ENCODE measurements around the gene CFAP97.
"Not testable (repeated sequence)": the region's sequence is repeated elsewhere in the genome, so short reads cannot be mapped to it uniquely, and the experiment has no call there.

The CFAP97 gene

GRCh38 chr4:185218312-185218711, 14.5 kb upstream of the CFAP97 start:
- H3K9me3 Mint-ChIP-seq: no peaks in the 10 kb centered on the region
- DNase-seq (ENCODE audit: low spot score in 2 of 2): no peak
- H3K36me3 Mint-ChIP-seq (ENCODE audit: insufficient read depth): peaks cover 1% of the 10 kb centered on the region
- ATAC-seq (replicated peaks; ENCODE audit: extremely low read depth, poor library complexity, severe bottlenecking): no peak
- H3K4me1 Mint-ChIP-seq: peaks cover 39% of the 10 kb centered on the region
- no peaks in the 10 kb centered on the region for H3K27me3 Mint-ChIP-seq
- no peak overlapping the region for H3K27ac Mint-ChIP-seq (ENCODE audit: low read depth)
- H3K4me3 Mint-ChIP-seq: no peak overlapping the region

GRCh38 chr4:185217408-185217975, 13.7 kb upstream of the CFAP97 start:
- peaks cover 4% of the 10 kb centered on the region for H3K36me3 Mint-ChIP-seq (ENCODE audit: insufficient read depth)
- no peak for DNase-seq (ENCODE audit: low spot score in 2 of 2)
- H3K9me3 Mint-ChIP-seq: no peaks in the 10 kb centered on the region
- no peak overlapping the region for H3K4me3 Mint-ChIP-seq
- peaks cover 44% of the 10 kb centered on the region for H3K4me1 Mint-ChIP-seq
- no peak for ATAC-seq (replicated peaks; ENCODE audit: extremely low read depth, poor library complexity, severe bottlenecking)
- no peaks in the 10 kb centered on the region for H3K27me3 Mint-ChIP-seq
- no peak overlapping the region for H3K27ac Mint-ChIP-seq (ENCODE audit: low read depth)

- Mint-ChIP-seq H3K4me3 (no peak overlapping the region), H3K27me3 (no peaks in the 10 kb centered on the region), H3K9me3 (no peaks in the 10 kb centered on the region), H3K4me1 (peaks cover 51% of the 10 kb centered on the region), H3K27ac (ENCODE audit: low read depth) (no peak overlapping the region), H3K36me3 (ENCODE audit: insufficient read depth) (peaks cover 5% of the 10 kb centered on the region)
- ATAC-seq (replicated peaks; ENCODE audit: extremely low read depth, poor library complexity, severe bottlenecking) (no peak), DNase-seq (ENCODE audit: low spot score in 2 of 2) (no peak)
Measured at GRCh38 chr4:185215261-185215660, 11.5 kb upstream of the CFAP97 start.

GRCh38 chr4:185213877-185214276, 10.1 kb upstream of the CFAP97 start:
- no peak for ATAC-seq (replicated peaks; ENCODE audit: extremely low read depth, poor library complexity, severe bottlenecking)
- Mint-ChIP-seq H3K4me1 (peaks cover 48% of the 10 kb centered on the region), H3K27ac (ENCODE audit: low read depth) (no peak overlapping the region), H3K4me3 (no peak overlapping the region), H3K27me3 (no peaks in the 10 kb centered on the region), H3K36me3 (ENCODE audit: insufficient read depth) (peaks cover 8% of the 10 kb centered on the region), H3K9me3 (no peaks in the 10 kb centered on the region)
- DNase-seq (ENCODE audit: low spot score in 2 of 2): no peak

GRCh38 chr4:185212581-185212980, 8.8 kb upstream of the CFAP97 start:
- no peak overlapping the region for H3K27ac Mint-ChIP-seq (ENCODE audit: low read depth)
- DNase-seq (ENCODE audit: low spot score in 2 of 2): no peak
- H3K4me3 Mint-ChIP-seq: no peak overlapping the region
- no peaks in the 10 kb centered on the region for H3K27me3 Mint-ChIP-seq
- no peaks in the 10 kb centered on the region for H3K9me3 Mint-ChIP-seq
- H3K4me1 Mint-ChIP-seq: peaks cover 53% of the 10 kb centered on the region
- ATAC-seq (replicated peaks; ENCODE audit: extremely low read depth, poor library complexity, severe bottlenecking): no peak
- H3K36me3 Mint-ChIP-seq (ENCODE audit: insufficient read depth): peaks cover 9% of the 10 kb centered on the region

GRCh38 chr4:185211641-185212040, 7.8 kb upstream of the CFAP97 start:
- H3K27ac Mint-ChIP-seq (ENCODE audit: low read depth): no peak overlapping the region
- H3K27me3 Mint-ChIP-seq: no peaks in the 10 kb centered on the region
- no peaks in the 10 kb centered on the region for H3K9me3 Mint-ChIP-seq
- no peak for ATAC-seq (replicated peaks; ENCODE audit: extremely low read depth, poor library complexity, severe bottlenecking)
- peaks cover 9% of the 10 kb centered on the region for H3K36me3 Mint-ChIP-seq (ENCODE audit: insufficient read depth)
- peaks cover 46% of the 10 kb centered on the region for H3K4me1 Mint-ChIP-seq
- peak overlapping the region; percentile 78 for H3K4me3 Mint-ChIP-seq
- no peak for DNase-seq (ENCODE audit: low spot score in 2 of 2)

GRCh38 chr4:185211035-185211434, 7.2 kb upstream of the CFAP97 start:
- DNase-seq (ENCODE audit: low spot score in 2 of 2) (no peak), ATAC-seq (replicated peaks; ENCODE audit: extremely low read depth, poor library complexity, severe bottlenecking) (no peak)
- Mint-ChIP-seq H3K4me1 (peaks cover 43% of the 10 kb centered on the region), H3K36me3 (ENCODE audit: insufficient read depth) (peaks cover 9% of the 10 kb centered on the region), H3K27ac (ENCODE audit: low read depth) (no peak overlapping the region), H3K27me3 (no peaks in the 10 kb centered on the region), H3K4me3 (peak overlapping the region; percentile 78), H3K9me3 (no peaks in the 10 kb centered on the region)

- Mint-ChIP-seq H3K4me1 (peaks cover 40% of the 10 kb centered on the region), H3K27ac (ENCODE audit: low read depth) (no peak overlapping the region), H3K27me3 (no peaks in the 10 kb centered on the region), H3K4me3 (peak overlapping the region; percentile 78), H3K9me3 (no peaks in the 10 kb centered on the region), H3K36me3 (ENCODE audit: insufficient read depth) (peaks cover 9% of the 10 kb centered on the region)
- ATAC-seq (replicated peaks; ENCODE audit: extremely low read depth, poor library complexity, severe bottlenecking): peak; percentile 59
- peak in 1 of 2 donors; percentile 19 for DNase-seq (ENCODE audit: low spot score in 2 of 2)
Measured at GRCh38 chr4:185210102-185210981, 6.5 kb upstream of the CFAP97 start.

GRCh38 chr4:185209852-185210101, 6.0 kb upstream of the CFAP97 start:
- H3K4me1 Mint-ChIP-seq: peaks cover 45% of the 10 kb centered on the region
- ATAC-seq (replicated peaks; ENCODE audit: extremely low read depth, poor library complexity, severe bottlenecking): not testable (repeated sequence)

GRCh38 chr4:185209031-185209851, 5.4 kb upstream of the CFAP97 start, which contains the start of gene SNX25:
SNX25 (plus strand) TSS chr4:185209598; CDS start chr4:185209827, 229 bp downstream.
- peak within 1 kb of the TSS; percentile 95 for H3K4me3 Mint-ChIP-seq
- no peaks in the 10 kb centered on the region for H3K9me3 Mint-ChIP-seq
- H3K36me3 Mint-ChIP-seq (ENCODE audit: insufficient read depth): peaks cover 9% of the 10 kb centered on the region
- no peaks in the 10 kb centered on the region for H3K27me3 Mint-ChIP-seq
- peak; percentile 87 for ATAC-seq (replicated peaks; ENCODE audit: extremely low read depth, poor library complexity, severe bottlenecking)
- DNase-seq (ENCODE audit: low spot score in 2 of 2): peak; percentile 65 to 74
- H3K27ac Mint-ChIP-seq (ENCODE audit: low read depth): peak within 1 kb of the TSS; percentile 82
- H3K4me1 Mint-ChIP-seq: peaks cover 50% of the 10 kb centered on the region

More at GRCh38 chr4:185209852-185210101, 6.0 kb upstream of the CFAP97 start:
- not testable (repeated sequence) for H3K27me3 Mint-ChIP-seq; H3K27ac Mint-ChIP-seq (ENCODE audit: low read depth); DNase-seq (ENCODE audit: low spot score in 2 of 2); H3K9me3 Mint-ChIP-seq; H3K4me3 Mint-ChIP-seq; H3K36me3 Mint-ChIP-seq (ENCODE audit: insufficient read depth)

- no peak for DNase-seq (ENCODE audit: low spot score in 2 of 2)
- Mint-ChIP-seq H3K4me3 (no peak overlapping the region), H3K9me3 (no peaks in the 10 kb centered on the region), H3K4me1 (peaks cover 48% of the 10 kb centered on the region), H3K36me3 (ENCODE audit: insufficient read depth) (peaks cover 12% of the 10 kb centered on the region), H3K27ac (ENCODE audit: low read depth) (no peak overlapping the region), H3K27me3 (no peaks in the 10 kb centered on the region)
- no peak for ATAC-seq (replicated peaks; ENCODE audit: extremely low read depth, poor library complexity, severe bottlenecking)
Measured at GRCh38 chr4:185207466-185207865, 3.7 kb upstream of the CFAP97 start.

- peaks cover 12% of the 10 kb centered on the region for H3K36me3 Mint-ChIP-seq (ENCODE audit: insufficient read depth)
- no peak for DNase-seq (ENCODE audit: low spot score in 2 of 2)
- no peak overlapping the region for H3K4me3 Mint-ChIP-seq
- ATAC-seq (replicated peaks; ENCODE audit: extremely low read depth, poor library complexity, severe bottlenecking): no peak
- no peaks in the 10 kb centered on the region for H3K9me3 Mint-ChIP-seq
- peaks cover 48% of the 10 kb centered on the region for H3K4me1 Mint-ChIP-seq
- no peaks in the 10 kb centered on the region for H3K27me3 Mint-ChIP-seq
- peak overlapping the region; percentile 96 for H3K27ac Mint-ChIP-seq (ENCODE audit: low read depth)
Measured at GRCh38 chr4:185205697-185206342, 2.0 kb upstream of the CFAP97 start.

Data from central memory CD8-positive, alpha-beta T cell (primary cell).